ENCODE results near the gene AEBP1.

DNA sequence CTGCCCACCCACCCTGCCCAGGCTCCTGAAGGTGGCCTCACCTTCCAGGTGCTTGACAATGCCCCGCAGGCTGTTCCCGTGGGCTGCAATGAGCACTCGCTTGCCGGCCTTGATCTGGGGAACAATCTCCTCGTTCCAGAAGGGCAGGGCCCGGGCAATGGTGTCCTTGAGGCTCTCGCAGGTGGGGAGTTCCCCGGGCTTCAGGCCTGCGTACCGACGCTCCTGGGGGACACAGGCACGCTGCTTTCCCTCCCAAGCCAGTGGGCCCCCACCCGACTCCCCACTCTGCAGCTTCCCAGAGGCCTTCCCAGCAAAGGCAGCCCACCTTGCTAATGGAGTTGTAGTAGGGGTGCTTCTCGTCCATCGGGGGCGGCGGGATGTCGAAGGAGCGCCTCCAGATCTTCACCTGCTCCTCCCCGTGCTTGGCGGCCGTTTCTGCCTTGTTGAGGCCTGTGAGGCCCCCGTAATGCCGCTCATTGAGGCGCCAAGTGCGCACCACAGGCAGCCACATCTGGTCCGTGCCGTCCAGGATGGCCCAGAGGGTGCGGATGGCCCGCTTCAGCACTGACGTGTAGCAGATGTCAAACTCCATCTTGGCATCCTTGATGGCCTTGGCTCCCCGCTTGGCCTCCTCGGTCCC is 39.2 kb upstream of the AEBP1 start:
- TF ChIP-seq, protein P1, sequence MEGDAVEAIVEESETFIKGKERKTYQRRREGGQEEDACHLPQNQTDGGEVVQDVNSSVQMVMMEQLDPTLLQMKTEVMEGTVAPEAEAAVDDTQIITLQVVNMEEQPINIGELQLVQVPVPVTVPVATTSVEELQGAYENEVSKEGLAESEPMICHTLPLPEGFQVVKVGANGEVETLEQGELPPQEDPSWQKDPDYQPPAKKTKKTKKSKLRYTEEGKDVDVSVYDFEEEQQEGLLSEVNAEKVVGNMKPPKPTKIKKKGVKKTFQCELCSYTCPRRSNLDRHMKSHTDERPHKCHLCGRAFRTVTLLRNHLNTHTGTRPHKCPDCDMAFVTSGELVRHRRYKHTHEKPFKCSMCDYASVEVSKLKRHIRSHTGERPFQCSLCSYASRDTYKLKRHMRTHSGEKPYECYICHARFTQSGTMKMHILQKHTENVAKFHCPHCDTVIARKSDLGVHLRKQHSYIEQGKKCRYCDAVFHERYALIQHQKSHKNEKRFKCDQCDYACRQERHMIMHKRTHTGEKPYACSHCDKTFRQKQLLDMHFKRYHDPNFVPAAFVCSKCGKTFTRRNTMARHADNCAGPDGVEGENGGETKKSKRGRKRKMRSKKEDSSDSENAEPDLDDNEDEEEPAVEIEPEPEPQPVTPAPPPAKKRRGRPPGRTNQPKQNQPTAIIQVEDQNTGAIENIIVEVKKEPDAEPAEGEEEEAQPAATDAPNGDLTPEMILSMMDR (conservative IDR thresholded peaks at IDR 0.05; ENCODE audit: low read length) = no peak
- no peak for TF ChIP-seq EZH2phosphoT487 (IDR thresholded peaks at IDR 0.05; ENCODE audit: borderline replicate concordance)

All from Loucy (cell line).